Panc1 (cell line): Measurements from ENCODE around the gene PNKP. TPM values are rescaled to one million over a fixed set of nuclear protein-coding genes. Genes with fewer than 3 reads are reported as not detected.

ENCODE experiments used
- ATAC-seq: fragments of 200-7000 bp; cut with Tn5 transposase; 2 replicates; pipeline ENCODE4 v1.9.1; 2020; ENCODE audit warnings: mild to moderate bottlenecking, moderate library complexity
- BruUV-seq: library from RNA; stranded (reverse); fragments of 400-500 nt; replicated peaks from 2 replicates; lab custom pipeline; 2021; lab: Mats Ljungman, UMichigan
- CTCF ChIA-PET: fragments of 300-600 bp; sonication (Branson Sonifier 250); formaldehyde crosslinking; loops from one replicate; lab custom pipeline; 2022; ENCODE audit warnings: antibody characterized with exemption; lab: Charles Lee
- POLR2A ChIA-PET: fragments of 300-600 bp; sonication (Branson Sonifier 250); formaldehyde crosslinking; loops from one replicate; lab custom pipeline; 2022; ENCODE audit warnings: antibody characterized with exemption; lab: Charles Lee
- DNase-seq: peaks from one replicate; pipeline ENCODE4 v3.0.0-alpha.2; 2010; ENCODE audit warnings: low read depth, low spot score
- H3K27ac ChIP-seq: 2 replicates; pipeline ENCODE4 v1.5.1; 2011; ENCODE audit warnings: mild to moderate bottlenecking, low read length, inconsistent platforms
- H3K27me3 ChIP-seq: fragments of 200-500 bp; sonication (Bioruptor generic); 2 replicates; pipeline ENCODE4 v1.6.0; 2014; ENCODE audit warnings: low read length, inconsistent platforms; ENCODE audit not compliant: control insufficient read depth, insufficient read depth
- H3K36me3 ChIP-seq: fragments of 200-500 bp; sonication (Bioruptor generic); 2 replicates; pipeline ENCODE4 v1.5.1; 2014; ENCODE audit warnings: inconsistent platforms, mild to moderate bottlenecking, low read length, moderate library complexity; ENCODE audit not compliant: control insufficient read depth, insufficient read depth
- H3K4me1 ChIP-seq: 2 replicates; pipeline ENCODE4 v1.5.1; 2011; ENCODE audit warnings: inconsistent platforms, mild to moderate bottlenecking, low read length, moderate library complexity; ENCODE audit not compliant: control insufficient read depth, insufficient read depth
- H3K4me3 ChIP-seq, 2 experiments: 2 replicates each; pipeline ENCODE4 v1.5.1; 2011 to 2012; ENCODE audit warnings: low read depth in 2 of 2, low read length in 2 of 2, mild to moderate bottlenecking in 2 of 2, inconsistent platforms in 1 of 2, moderate library complexity in 1 of 2
- H3K9me3 ChIP-seq: fragments of 200-500 bp; sonication (Bioruptor generic); 2 replicates; pipeline ENCODE4 v1.5.1; 2014; ENCODE audit warnings: low read depth, mild to moderate bottlenecking, inconsistent platforms, low read length, moderate library complexity; ENCODE audit not compliant: control insufficient read depth, insufficient read depth
- POLR2AphosphoS5 ChIP-seq: IDR thresholded peaks from 2 replicates; pipeline ENCODE4 v1.6.1; 2012; ENCODE audit warnings: mild to moderate bottlenecking, low read depth, low read length, moderate library complexity
- SIN3A ChIP-seq: IDR thresholded peaks from 2 replicates; pipeline ENCODE4 v1.6.1; 2012; ENCODE audit warnings: low read depth, mild to moderate bottlenecking, low read length, moderate library complexity, borderline replicate concordance; ENCODE audit not compliant: insufficient read depth
- TCF7L2 ChIP-seq: IDR thresholded peaks from 2 replicates; pipeline ENCODE4 v1.6.1; 2011; ENCODE audit warnings: mild to moderate bottlenecking, low read depth, low read length, inconsistent platforms
- in situ Hi-C: cut with HindIII; loops from 2 replicates; pipeline ENCODE4 v1.10.0; 2016; ENCODE audit warnings: low sequenced_read_pairs, low pct_unique_long_range_greater_than_20kb
- intact Hi-C: fragments of 100-400 bp; cut with micrococcal nuclease; formaldehyde crosslinking; loops from one replicate; pipeline ENCODE4 v1.10.0; 2022; ENCODE audit not compliant: unreplicated experiment
- total RNA-seq: library from RNA; stranded (reverse); gene quantifications from one replicate; pipeline ENCODE4 v1.2.1, GENCODE V29; 2021; ENCODE audit not compliant: unreplicated experiment
- TF ChIP-seq, protein P1 (sequence below): fragments of 450-650 bp; IDR thresholded peaks from 2 replicates; pipeline ENCODE4 v1.5.1; 2017; ENCODE audit warnings: mild to moderate bottlenecking
- TF ChIP-seq, protein P2 (sequence below), 2 experiments: IDR thresholded peaks; 2 replicates each; pipeline ENCODE4 v1.6.1; 2011 to 2012; ENCODE audit warnings: low read depth in 2 of 2, control low read depth in 1 of 2, low read length in 1 of 2, mild to moderate bottlenecking in 1 of 2, moderate library complexity in 1 of 2; ENCODE audit not compliant: insufficient read depth in 1 of 2

PNKP gene
- total RNA-seq, 1 experiment from 2014 or later = 76.7 TPM

DNA sequence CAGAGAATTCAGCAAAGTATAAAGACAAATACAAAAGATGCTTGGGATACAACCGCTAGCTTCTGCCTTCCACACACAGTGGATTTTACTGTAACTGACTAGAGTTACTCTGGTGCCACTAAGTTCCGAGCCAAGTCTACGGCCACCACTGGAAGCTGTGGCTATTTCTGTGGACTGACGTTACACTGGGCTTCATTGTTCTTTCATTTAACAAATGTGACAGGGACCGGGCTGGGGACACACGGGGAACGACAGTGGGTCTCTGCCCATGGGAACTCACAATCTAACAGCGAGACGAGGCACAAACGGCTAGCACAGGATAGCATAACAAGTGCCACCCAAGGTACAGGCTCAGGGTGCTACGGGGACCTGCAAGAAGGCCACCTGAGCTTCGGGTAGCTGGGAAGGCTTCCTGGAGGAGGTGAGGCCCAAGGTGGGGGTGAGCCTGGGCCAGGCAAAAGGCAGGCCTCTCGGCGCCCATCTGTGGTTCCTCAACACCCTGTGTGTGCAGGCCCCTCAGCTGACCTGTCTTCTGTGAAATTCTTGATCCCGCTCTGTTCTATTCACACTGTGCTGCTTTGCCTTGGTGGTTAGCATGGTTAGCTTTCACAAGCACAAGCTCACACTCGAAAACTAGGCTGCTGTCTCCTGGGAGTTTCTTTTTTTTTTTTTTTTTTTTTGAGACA lies 39.6 kb upstream of the PNKP start:
- ChIA-PET POLR2A (interaction anchor here (0.6 kb wide), 1 partner anchor 32 kb away, joined by 6 read pairs; no protein-coding TSS in a partner anchor), CTCF (no interaction called here)
- Histone ChIP-seq H3K36me3 (no peaks in the 10 kb centered on the region; the same call in 1 of the 2 replicates), H3K4me3 (no peak overlapping the region), H3K27ac (no peak overlapping the region), H3K9me3 (no peaks in the 10 kb centered on the region), H3K4me1 (no peaks in the 10 kb centered on the region), H3K27me3 (no peaks in the 10 kb centered on the region)
- TSS peak; percentile 84 for BruUV-seq
- DNase-seq (no peak), ATAC-seq (no peak)
- in situ Hi-C loops (no loop called here), intact Hi-C loops (no loop called here)
- TF ChIP-seq, protein P1, sequence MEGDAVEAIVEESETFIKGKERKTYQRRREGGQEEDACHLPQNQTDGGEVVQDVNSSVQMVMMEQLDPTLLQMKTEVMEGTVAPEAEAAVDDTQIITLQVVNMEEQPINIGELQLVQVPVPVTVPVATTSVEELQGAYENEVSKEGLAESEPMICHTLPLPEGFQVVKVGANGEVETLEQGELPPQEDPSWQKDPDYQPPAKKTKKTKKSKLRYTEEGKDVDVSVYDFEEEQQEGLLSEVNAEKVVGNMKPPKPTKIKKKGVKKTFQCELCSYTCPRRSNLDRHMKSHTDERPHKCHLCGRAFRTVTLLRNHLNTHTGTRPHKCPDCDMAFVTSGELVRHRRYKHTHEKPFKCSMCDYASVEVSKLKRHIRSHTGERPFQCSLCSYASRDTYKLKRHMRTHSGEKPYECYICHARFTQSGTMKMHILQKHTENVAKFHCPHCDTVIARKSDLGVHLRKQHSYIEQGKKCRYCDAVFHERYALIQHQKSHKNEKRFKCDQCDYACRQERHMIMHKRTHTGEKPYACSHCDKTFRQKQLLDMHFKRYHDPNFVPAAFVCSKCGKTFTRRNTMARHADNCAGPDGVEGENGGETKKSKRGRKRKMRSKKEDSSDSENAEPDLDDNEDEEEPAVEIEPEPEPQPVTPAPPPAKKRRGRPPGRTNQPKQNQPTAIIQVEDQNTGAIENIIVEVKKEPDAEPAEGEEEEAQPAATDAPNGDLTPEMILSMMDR = no peak
- TF ChIP-seq TCF7L2 (no peak), SIN3A (no peak), POLR2AphosphoS5 (no peak)
- TF ChIP-seq, protein P2, sequence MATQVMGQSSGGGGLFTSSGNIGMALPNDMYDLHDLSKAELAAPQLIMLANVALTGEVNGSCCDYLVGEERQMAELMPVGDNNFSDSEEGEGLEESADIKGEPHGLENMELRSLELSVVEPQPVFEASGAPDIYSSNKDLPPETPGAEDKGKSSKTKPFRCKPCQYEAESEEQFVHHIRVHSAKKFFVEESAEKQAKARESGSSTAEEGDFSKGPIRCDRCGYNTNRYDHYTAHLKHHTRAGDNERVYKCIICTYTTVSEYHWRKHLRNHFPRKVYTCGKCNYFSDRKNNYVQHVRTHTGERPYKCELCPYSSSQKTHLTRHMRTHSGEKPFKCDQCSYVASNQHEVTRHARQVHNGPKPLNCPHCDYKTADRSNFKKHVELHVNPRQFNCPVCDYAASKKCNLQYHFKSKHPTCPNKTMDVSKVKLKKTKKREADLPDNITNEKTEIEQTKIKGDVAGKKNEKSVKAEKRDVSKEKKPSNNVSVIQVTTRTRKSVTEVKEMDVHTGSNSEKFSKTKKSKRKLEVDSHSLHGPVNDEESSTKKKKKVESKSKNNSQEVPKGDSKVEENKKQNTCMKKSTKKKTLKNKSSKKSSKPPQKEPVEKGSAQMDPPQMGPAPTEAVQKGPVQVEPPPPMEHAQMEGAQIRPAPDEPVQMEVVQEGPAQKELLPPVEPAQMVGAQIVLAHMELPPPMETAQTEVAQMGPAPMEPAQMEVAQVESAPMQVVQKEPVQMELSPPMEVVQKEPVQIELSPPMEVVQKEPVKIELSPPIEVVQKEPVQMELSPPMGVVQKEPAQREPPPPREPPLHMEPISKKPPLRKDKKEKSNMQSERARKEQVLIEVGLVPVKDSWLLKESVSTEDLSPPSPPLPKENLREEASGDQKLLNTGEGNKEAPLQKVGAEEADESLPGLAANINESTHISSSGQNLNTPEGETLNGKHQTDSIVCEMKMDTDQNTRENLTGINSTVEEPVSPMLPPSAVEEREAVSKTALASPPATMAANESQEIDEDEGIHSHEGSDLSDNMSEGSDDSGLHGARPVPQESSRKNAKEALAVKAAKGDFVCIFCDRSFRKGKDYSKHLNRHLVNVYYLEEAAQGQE (IDR thresholded peaks at IDR 0.05; ENCODE audit: insufficient read depth in 1 of 2, low read depth in 2 of 2, low read length in 1 of 2) = no peak

DNA sequence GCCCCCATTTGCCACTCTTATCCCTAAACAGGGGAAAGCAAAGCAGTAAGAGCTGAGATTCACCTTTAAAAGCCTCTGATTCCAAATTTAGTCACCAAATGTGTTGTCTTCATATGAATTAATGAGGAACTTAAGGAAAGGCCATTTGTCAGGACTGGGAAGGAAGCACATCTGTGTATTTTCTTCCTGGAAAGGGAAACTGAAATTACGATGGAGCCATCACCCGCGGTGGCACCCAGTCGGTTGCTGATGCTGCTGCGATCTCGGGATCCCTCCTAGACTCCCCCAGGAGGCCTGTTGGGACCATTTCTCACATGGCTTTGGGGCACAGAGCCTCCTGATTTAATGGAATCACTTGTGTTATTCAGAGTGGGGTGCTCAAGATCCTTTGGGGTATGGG lies 36.8 kb upstream of the PNKP start:
- intact Hi-C loops = no loop called here
- no peak overlapping the region for H3K4me3 ChIP-seq
- in situ Hi-C loops = no loop called here
- no peak for DNase-seq
- TF ChIP-seq, protein P2 (IDR thresholded peaks at IDR 0.05; ENCODE audit: insufficient read depth in 1 of 2, low read depth in 2 of 2, low read length in 1 of 2) = no peak
- TF ChIP-seq, protein P1 = no peak
- no peaks in the 10 kb centered on the region; the same call in 1 of the 2 replicates for H3K36me3 ChIP-seq
- ChIA-PET POLR2A (no interaction called here), CTCF (no interaction called here)
- no peaks in the 10 kb centered on the region for H3K27me3 ChIP-seq
- no peaks in the 10 kb centered on the region for H3K4me1 ChIP-seq
- no peak for ATAC-seq
- H3K9me3 ChIP-seq = no peaks in the 10 kb centered on the region
- no peak overlapping the region for H3K27ac ChIP-seq
- BruUV-seq = no TSS peak
